IMR-90 (cell line): ENCODE results near the gene PARP14.
"Not testable (repeated sequence)": the region's sequence is repeated elsewhere in the genome, so short reads cannot be mapped to it uniquely, and the experiment has no call there.

Experiments used
- BHLHE40 ChIP-seq: fragments of 150-350 bp; IDR thresholded peaks from 2 replicates; pipeline ENCODE4 v1.6.1; 2016; ENCODE audit warnings: mild to moderate bottlenecking, low read depth, low read length
- CTCF ChIP-seq: conservative IDR thresholded peaks from 2 replicates; pipeline ENCODE4 v1.5.1; 2012; ENCODE audit warnings: mild to moderate bottlenecking, low read depth, low read length, improper control_type of control experiment
- ELK1 ChIP-seq: fragments of 150-350 bp; IDR thresholded peaks from 2 replicates; pipeline ENCODE4 v1.6.1; 2016; ENCODE audit warnings: low read depth, mild to moderate bottlenecking, low read length, moderate library complexity, borderline replicate concordance
- MAFK ChIP-seq: IDR thresholded peaks from 2 replicates; pipeline ENCODE4 v1.6.1; 2012; ENCODE audit warnings: low read depth, low read length, improper control_type of control experiment
- MXI1 ChIP-seq: IDR thresholded peaks from 2 replicates; pipeline ENCODE4 v1.6.1; 2012; ENCODE audit warnings: low read depth, mild to moderate bottlenecking, low read length, moderate library complexity, borderline replicate concordance
- NFE2L2 ChIP-seq: fragments of 150-350 bp; IDR thresholded peaks from 2 replicates; pipeline ENCODE4 v1.6.1; 2016; ENCODE audit warnings: low read depth, mild to moderate bottlenecking, low read length
- POLR2A ChIP-seq: IDR thresholded peaks from 2 replicates; pipeline ENCODE4 v1.6.1; 2012; ENCODE audit warnings: mild to moderate bottlenecking, low read depth, low read length
- RAD21 ChIP-seq: IDR thresholded peaks from 2 replicates; pipeline ENCODE4 v1.6.1; 2012; ENCODE audit warnings: low read length, improper control_type of control experiment
- RCOR1 ChIP-seq: IDR thresholded peaks from 2 replicates; pipeline ENCODE4 v1.6.1; 2012; ENCODE audit warnings: mild to moderate bottlenecking, low read length, improper control_type of control experiment; ENCODE audit not compliant: insufficient replicate concordance
- RFX5 ChIP-seq: IDR thresholded peaks from 2 replicates; pipeline ENCODE4 v1.8.0; 2012; ENCODE audit warnings: low read depth, mild to moderate bottlenecking, low read length, moderate library complexity

GRCh38 chr3:122651233-122651907, 29.3 kb upstream of the PARP14 start:
- TF ChIP-seq BHLHE40, POLR2A, CTCF, RAD21, NFE2L2, ELK1, MAFK, MXI1, RCOR1, RFX5: not testable (repeated sequence)
